Measurements from ENCODE around the gene TMEM208.

- TF ChIP-seq EZH2 (IDR thresholded peaks at IDR 0.05) (no peak), POLR2AphosphoS5 (IDR thresholded peaks at IDR 0.05; ENCODE audit: borderline replicate concordance, low read depth, low read length) (no peak), FOXP2 (optimal IDR thresholded peaks at IDR 0.05; ENCODE audit: control extremely low read depth, extremely low read length, insufficient read depth) (no peak)
These were observed 24.5 kb upstream of the TMEM208 start for GRCh38 chr16:67202426-67202825.
